NCI-H1930 (cell line): Measurements from ENCODE around the gene IFI44.
A peak's percentile ranks its signal among the peaks of the same experiment; 100 is the strongest.

Experiments used
- DNase-seq, 2 experiments: peaks; one replicate each; lab custom pipeline; 2025; lab: John Stamatoyannopoulos, UW

Gene IFI44

GRCh38 chr1:78649628-78650027 lies at the start of gene IFI44:
IFI44 (plus strand) TSS chr1:78649831; CDS start chr1:78650196, 365 bp downstream.
- DNase-seq, result no peak

GRCh38 chr1:78601068-78601467 lies 48.6 kb upstream of the IFI44 start:
- DNase-seq, result no peak

- DNase-seq, result no peak
Observed at GRCh38 chr1:78603206-78603605, 46.4 kb upstream of the IFI44 start.

GRCh38 chr1:78604643-78605042 lies 45.0 kb upstream of the IFI44 start:
- DNase-seq, result no peak

GRCh38 chr1:78606274-78606673 lies 43.4 kb upstream of the IFI44 start:
- no peak for DNase-seq

GRCh38 chr1:78607334-78607927 lies 42.2 kb upstream of the IFI44 start:
- no peak for DNase-seq

- DNase-seq, result no peak
Observed at GRCh38 chr1:78607944-78608343, 41.7 kb upstream of the IFI44 start.

GRCh38 chr1:78617615-78618026 lies 32.0 kb upstream of the IFI44 start:
- peak; percentile 4 to 51 for DNase-seq

GRCh38 chr1:78619032-78619431 lies 30.6 kb upstream of the IFI44 start:
- no peak for DNase-seq

- DNase-seq, result no peak
Observed at GRCh38 chr1:78619446-78619802, 30.2 kb upstream of the IFI44 start.

- DNase-seq, result no peak
Observed at GRCh38 chr1:78619803-78620579, 29.6 kb upstream of the IFI44 start, which contains the start of gene IFI44L. IFI44L (plus strand) TSS chr1:78620448; CDS start chr1:78627916, 7,468 bp downstream.

GRCh38 chr1:78620666-78621065 lies 29.0 kb upstream of the IFI44 start:
- DNase-seq, result no peak

GRCh38 chr1:78622548-78622947 lies 27.1 kb upstream of the IFI44 start:
- no peak for DNase-seq

- no peak for DNase-seq
Observed at GRCh38 chr1:78624035-78624434, 25.6 kb upstream of the IFI44 start.

GRCh38 chr1:78627321-78627720 lies 22.3 kb upstream of the IFI44 start:
- no peak for DNase-seq

- no peak for DNase-seq
Observed at GRCh38 chr1:78630600-78630999, 19.0 kb upstream of the IFI44 start.

GRCh38 chr1:78633209-78633608 lies 16.4 kb upstream of the IFI44 start:
- no peak for DNase-seq

- no peak for DNase-seq
Observed at GRCh38 chr1:78640462-78640861, 9.2 kb upstream of the IFI44 start.

GRCh38 chr1:78641558-78641957 lies 8.1 kb upstream of the IFI44 start:
- no peak for DNase-seq

GRCh38 chr1:78645723-78646122 lies 3.9 kb upstream of the IFI44 start:
- DNase-seq, result no peak

- no peak for DNase-seq
Observed at GRCh38 chr1:78647238-78647637, 2.4 kb upstream of the IFI44 start.

- no peak for DNase-seq
Observed at GRCh38 chr1:78650114-78650660, 556 bp downstream of the IFI44 start.

GRCh38 chr1:78651241-78651640 lies 1.6 kb downstream of the IFI44 start:
- DNase-seq, result no peak
